HG02981 (cell line): ENCODE results near the gene STX11.

ENCODE experiments used
- ATAC-seq: cut with Tn5 transposase; IDR thresholded peaks from one replicate; pipeline ENCODE4 v1.9.1; 2021; ENCODE audit warnings: mild to moderate bottlenecking, moderate library complexity; ENCODE audit not compliant: unreplicated experiment

Gene STX11

GRCh38 chr6:144141470-144141869, 8.8 kb upstream of the STX11 start:
- ATAC-seq: no peak

GRCh38 chr6:144143106-144143505, 7.2 kb upstream of the STX11 start:
- no peak for ATAC-seq

- ATAC-seq: no peak
Measured at GRCh38 chr6:144143878-144144277, 6.4 kb upstream of the STX11 start.

GRCh38 chr6:144144996-144145395, 5.3 kb upstream of the STX11 start:
- no peak for ATAC-seq

- no peak for ATAC-seq
Measured at GRCh38 chr6:144145541-144145940, 4.8 kb upstream of the STX11 start.

GRCh38 chr6:144148886-144149285, 1.4 kb upstream of the STX11 start:
- ATAC-seq: no peak

- ATAC-seq: no peak
Measured at GRCh38 chr6:144149558-144149893, 791 bp upstream of the STX11 start.

GRCh38 chr6:144150710-144151657, 667 bp downstream of the STX11 start:
- ATAC-seq: peak; percentile 52

GRCh38 chr6:144152334-144152900, 2.1 kb downstream of the STX11 start:
- no peak for ATAC-seq

GRCh38 chr6:144153260-144153659, 2.9 kb downstream of the STX11 start:
- no peak for ATAC-seq

- no peak for ATAC-seq
Measured at GRCh38 chr6:144153971-144154370, 3.7 kb downstream of the STX11 start.

GRCh38 chr6:144155529-144155928, 5.2 kb downstream of the STX11 start:
- peak; percentile 62 for ATAC-seq

GRCh38 chr6:144156338-144156737, 6.0 kb downstream of the STX11 start:
- peak; percentile 32 for ATAC-seq

- ATAC-seq: no peak
Measured at GRCh38 chr6:144156991-144157390, 6.7 kb downstream of the STX11 start.

- no peak for ATAC-seq
Measured at GRCh38 chr6:144158133-144158532, 7.8 kb downstream of the STX11 start.

GRCh38 chr6:144159223-144159622, 8.9 kb downstream of the STX11 start:
- no peak for ATAC-seq

GRCh38 chr6:144159742-144160141, 9.4 kb downstream of the STX11 start:
- no peak for ATAC-seq

GRCh38 chr6:144160431-144161005, 10.2 kb downstream of the STX11 start:
- ATAC-seq: no peak

GRCh38 chr6:144161975-144162374, 11.7 kb downstream of the STX11 start:
- no peak for ATAC-seq

- peak; percentile 76 for ATAC-seq
Measured at GRCh38 chr6:144162977-144163376, 12.7 kb downstream of the STX11 start.

- ATAC-seq: no peak
Measured at GRCh38 chr6:144165784-144166183, 15.5 kb downstream of the STX11 start.

GRCh38 chr6:144170044-144170443, 19.7 kb downstream of the STX11 start:
- ATAC-seq: no peak
